Umbilical cord (tissue), 2 donors: Measurements from ENCODE around the gene ACIN1. TPM values are rescaled to one million over a fixed set of nuclear protein-coding genes. Genes with fewer than 3 reads are reported as not detected.
A peak's percentile ranks its signal among the peaks of the same experiment; 100 is the strongest.

Experiments used
- DNase-seq: peaks from one replicate; pipeline ENCODE4 v3.0.0-alpha.2; 2015; ENCODE audit warnings: low spot score
- total RNA-seq: library from RNA; depleted of rRNA; stranded (reverse); fragments of >200 nt; gene quantifications from one replicate; pipeline ENCODE4 v1.2.3, GENCODE V29; 2014; ENCODE audit warnings: low replicate concordance; ENCODE audit not compliant: insufficient read depth

ACIN1 gene
- total RNA-seq: 52.5 TPM

- peak; percentile 94 for DNase-seq
Measured at GRCh38 chr14:23094666-23095195, at the start of gene ACIN1. ACIN1 (minus strand) TSS chr14:23095136; CDS start chr14:23095112, 24 bp downstream.

GRCh38 chr14:23143911-23144310, 49.0 kb upstream of the ACIN1 start:
- peak; percentile 32 for DNase-seq

GRCh38 chr14:23142826-23143225, 47.9 kb upstream of the ACIN1 start:
- DNase-seq: no peak

DNA sequence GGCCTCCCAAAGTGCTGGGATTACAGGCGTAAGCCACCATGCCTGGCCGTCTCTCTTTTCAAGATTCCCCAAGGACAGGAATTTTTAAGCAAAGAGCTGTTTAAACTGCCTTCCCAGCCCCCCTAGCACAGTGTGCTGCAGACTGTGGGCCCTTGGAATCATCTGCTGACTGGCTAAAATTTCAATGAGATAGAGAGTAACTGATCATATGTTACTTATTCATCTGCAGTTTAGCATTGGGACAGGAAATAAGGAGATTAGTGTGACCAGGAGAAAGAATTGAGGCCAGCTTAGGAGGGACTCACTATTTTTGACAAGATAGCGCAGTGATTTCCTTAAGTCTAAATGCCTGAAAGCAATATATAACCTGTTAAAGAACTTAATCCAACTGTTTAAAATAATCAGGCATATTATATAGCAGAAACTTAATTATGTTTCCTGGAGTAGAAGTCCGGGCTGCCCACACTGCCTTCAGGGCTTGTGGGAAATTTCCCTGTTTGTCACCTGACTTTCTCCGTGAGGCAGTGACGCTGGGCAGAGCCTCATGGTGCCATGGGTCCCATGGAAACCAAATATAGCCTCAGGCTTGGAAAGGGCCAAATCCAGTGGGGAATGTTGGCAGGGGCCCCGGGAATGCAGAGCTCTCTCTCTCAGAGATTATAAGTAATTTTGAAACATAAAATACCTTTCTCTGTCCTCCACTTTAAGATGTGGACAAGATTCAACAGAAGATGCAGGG, 46.9 kb upstream of the ACIN1 start:
- DNase-seq: peak; percentile 69

GRCh38 chr14:23140371-23140770, 45.4 kb upstream of the ACIN1 start:
- DNase-seq: no peak

DNA sequence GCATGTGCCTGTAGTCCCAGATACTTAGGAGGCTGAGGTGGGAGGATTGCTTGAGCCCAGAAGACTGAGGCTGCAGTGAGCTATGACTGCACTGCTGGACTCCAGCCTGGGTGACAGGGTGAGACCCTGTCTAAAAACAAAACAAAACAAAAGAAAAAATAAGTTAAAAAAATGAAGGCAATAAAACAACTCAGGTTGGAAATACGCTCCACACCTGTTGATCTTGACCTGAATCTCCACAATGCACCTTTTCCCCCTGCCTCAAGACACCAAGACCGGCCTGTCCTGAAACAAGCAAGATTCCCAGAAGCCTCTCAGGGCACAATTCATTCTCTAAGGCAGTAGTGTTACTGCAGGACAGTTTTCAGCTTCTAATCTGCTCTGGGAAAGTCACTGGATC, 44.9 kb upstream of the ACIN1 start:
- no peak for DNase-seq

GRCh38 chr14:23137813-23138535, 43.0 kb upstream of the ACIN1 start:
- DNase-seq: no peak

DNA sequence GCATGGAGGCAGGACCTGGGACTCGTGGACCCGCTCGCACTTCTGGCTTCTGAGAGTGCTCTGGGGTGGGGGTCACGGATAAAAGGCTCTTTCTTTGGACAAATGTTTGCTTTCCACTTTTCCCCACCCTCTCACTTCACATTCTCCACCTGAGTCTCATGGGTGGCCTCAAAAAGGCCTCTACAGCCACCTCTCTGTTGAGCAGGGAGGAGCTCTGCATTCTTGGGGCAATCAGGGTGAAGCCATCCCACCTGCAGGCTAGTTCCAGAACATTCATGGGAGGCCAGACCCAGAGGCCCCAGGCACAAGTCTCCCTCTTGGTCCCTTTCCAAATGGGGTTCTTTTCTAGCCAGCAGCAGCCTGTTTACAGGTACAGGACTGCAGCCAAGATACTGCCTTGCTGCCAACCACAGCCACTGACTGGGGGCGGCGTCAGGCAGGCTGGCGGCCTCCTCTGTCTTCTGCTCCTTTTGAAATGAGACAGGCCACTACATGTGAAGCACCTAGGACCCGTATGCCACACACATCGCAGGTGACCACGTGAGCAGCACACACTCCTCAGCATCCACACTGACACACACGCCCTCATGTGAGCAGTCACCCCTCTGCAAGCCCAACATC, 42.4 kb upstream of the ACIN1 start:
- DNase-seq: no peak

- no peak for DNase-seq
Measured at GRCh38 chr14:23136566-23137133, 41.7 kb upstream of the ACIN1 start.

DNA sequence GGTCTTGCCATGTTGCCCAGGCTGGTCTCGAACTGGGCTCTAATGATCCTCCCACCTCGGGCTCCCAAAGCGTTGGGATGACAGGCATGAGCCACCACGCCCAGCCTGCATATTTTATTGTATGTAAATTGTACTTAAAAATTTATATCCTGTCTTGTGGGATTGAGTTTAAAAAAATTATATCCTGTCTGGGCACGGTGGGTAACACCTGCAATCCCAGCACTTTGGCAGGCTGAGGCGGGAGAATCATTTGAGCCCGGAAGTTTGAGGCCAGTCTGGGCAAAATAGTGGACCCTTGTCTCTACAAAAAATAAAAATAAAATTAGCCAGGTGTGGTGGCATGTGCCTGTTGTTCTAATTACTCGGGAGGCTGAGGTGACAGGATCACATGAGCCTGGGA, 38.0 kb upstream of the ACIN1 start:
- DNase-seq: no peak

- DNase-seq: no peak
Measured at GRCh38 chr14:23131482-23131881, 36.5 kb upstream of the ACIN1 start.

DNA sequence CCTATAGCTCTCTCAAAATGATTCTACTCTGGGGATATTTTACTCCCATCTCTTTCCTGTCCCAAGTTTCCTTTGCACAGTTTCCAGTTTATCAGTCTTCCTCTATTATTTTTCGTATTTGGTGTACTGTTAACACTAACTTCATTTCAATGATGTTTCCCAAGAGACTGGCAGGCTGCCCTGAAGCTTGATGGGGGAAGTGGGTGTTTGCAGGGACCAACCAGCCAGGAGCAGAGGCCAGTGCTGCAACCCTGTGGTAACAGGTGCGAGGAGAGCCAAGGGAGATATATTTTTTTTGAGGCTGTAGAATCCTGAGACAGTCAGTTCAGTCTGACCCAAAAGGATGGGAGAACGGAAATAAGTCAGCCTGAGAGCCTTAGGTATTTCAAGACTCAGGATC, 35.9 kb upstream of the ACIN1 start:
- no peak for DNase-seq

GRCh38 chr14:23129759-23130316, 34.9 kb upstream of the ACIN1 start:
- DNase-seq: no peak

DNA sequence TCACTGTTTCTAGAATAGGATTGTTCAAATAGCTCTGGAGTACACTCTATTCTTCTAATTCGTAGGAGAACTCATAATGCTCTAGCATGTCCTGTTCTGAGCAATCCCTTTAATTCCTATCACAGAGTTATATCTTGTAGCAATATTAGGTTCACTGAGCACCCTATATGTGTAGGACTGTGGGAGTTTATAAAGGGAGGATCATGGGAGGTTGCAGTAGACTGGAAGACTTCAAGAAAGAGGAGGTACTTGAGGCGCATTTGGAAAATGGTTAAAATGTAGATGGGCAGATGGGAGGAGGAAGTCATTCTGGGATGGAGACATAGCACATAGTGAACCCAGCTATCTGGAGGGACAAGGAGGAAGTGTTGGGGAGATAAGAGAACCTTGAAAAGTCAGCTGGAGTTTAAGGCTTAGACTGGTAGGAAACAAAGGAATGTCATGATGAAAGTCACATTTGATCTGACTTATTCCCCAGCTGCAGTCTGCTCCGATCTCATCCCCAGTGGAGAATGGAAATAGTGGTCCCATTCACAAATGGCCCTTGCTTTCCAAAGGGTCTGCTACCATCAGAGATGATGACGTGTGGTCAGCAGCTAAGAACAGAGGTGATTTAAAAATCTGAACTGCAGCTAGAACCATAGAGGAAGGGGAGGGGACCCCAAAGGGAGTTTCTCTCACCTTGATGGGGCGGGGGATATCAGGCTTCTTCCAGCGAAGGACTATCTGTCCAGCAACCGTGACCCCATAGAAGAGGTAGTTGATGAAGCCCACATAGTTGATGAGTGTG, 34.2 kb upstream of the ACIN1 start:
- no peak for DNase-seq

- DNase-seq: no peak
Measured at GRCh38 chr14:23127861-23128260, 32.9 kb upstream of the ACIN1 start.

- no peak for DNase-seq
Measured at GRCh38 chr14:23126548-23127278, 31.8 kb upstream of the ACIN1 start.

- no peak for DNase-seq
Measured at GRCh38 chr14:23125933-23126524, 31.1 kb upstream of the ACIN1 start.

- DNase-seq: no peak
Measured at GRCh38 chr14:23125011-23125410, 30.1 kb upstream of the ACIN1 start.

DNA sequence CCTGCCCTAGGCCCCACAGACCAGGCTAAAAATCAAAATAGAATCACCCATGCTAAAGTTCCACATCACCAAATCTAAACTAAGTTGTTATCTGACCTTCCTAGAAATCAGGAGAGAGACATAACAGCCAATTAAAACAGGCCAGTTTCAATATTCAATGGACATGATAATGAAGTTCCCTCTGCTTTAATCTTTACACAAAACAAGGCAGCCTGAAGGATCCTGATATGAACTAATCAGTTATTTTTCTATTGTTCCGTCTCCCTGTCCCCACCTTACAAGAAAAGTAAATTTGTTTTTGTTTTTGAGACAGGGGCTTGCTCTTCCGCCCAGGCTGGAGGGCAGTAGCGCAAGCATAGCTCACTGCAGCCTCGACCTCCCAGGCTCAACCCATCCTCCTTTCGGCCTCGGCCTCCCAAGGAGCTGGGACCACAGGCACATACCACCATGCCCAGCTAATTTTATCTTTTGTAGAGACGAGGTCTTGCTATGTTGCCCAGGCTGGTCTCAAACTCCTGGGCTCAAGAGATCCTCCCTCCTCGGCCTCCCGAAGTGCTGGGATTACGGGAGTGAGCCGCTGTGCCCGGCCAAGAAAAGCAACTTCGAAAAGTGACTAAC, 29.5 kb upstream of the ACIN1 start:
- DNase-seq: no peak
